MCF 10A (cell line): ENCODE data around the gene LRMDA. TPM values are rescaled to one million over a fixed set of nuclear protein-coding genes. Genes with fewer than 3 reads are reported as not detected.

Experiments
- BruUV-seq: library from RNA; stranded (reverse); fragments of 400-500 nt; replicated peaks from 2 replicates; lab custom pipeline; 2021; lab: Mats Ljungman, UMichigan
- CTCF ChIA-PET: fragments of 300-600 bp; sonication (Branson Sonifier 250); formaldehyde crosslinking; extraction: SDS; loops from one replicate; lab custom pipeline; 2021; ENCODE audit warnings: antibody characterized with exemption, inconsistent platforms; lab: Yijun Ruan, JAX
- POLR2A ChIA-PET: fragments of 300-600, 350-650 bp; sonication (Branson Sonifier 250); formaldehyde crosslinking; extraction: SDS; loops from one replicate; lab custom pipeline; 2020; ENCODE audit warnings: antibody characterized with exemption, inconsistent platforms; lab: Yijun Ruan, JAX
- DNase-seq: peaks from one replicate; pipeline ENCODE4 v3.0.0-alpha.2; 2018; ENCODE audit not compliant: unreplicated experiment
- H3K27ac Mint-ChIP-seq: one replicate; pipeline ENCODE4 v1.8.0; 2022; ENCODE audit warnings: mild to moderate bottlenecking, low read depth, mixed read lengths; ENCODE audit not compliant: unreplicated experiment
- H3K27me3 Mint-ChIP-seq: one replicate; pipeline ENCODE4 v1.8.0; 2022; ENCODE audit warnings: mixed read lengths; ENCODE audit not compliant: insufficient read depth, unreplicated experiment
- H3K36me3 Mint-ChIP-seq: one replicate; pipeline ENCODE4 v1.8.0; 2022; ENCODE audit warnings: mild to moderate bottlenecking, moderate library complexity, mixed read lengths; ENCODE audit not compliant: insufficient read depth, unreplicated experiment
- H3K4me1 Mint-ChIP-seq: one replicate; pipeline ENCODE4 v1.8.0; 2022; ENCODE audit warnings: mixed read lengths; ENCODE audit not compliant: insufficient read depth, unreplicated experiment
- H3K4me3 Mint-ChIP-seq: one replicate; pipeline ENCODE4 v1.8.0; 2022; ENCODE audit warnings: mild to moderate bottlenecking, moderate library complexity, mixed read lengths; ENCODE audit not compliant: unreplicated experiment
- H3K9me3 Mint-ChIP-seq: one replicate; pipeline ENCODE4 v1.8.0; 2022; ENCODE audit warnings: mixed read lengths; ENCODE audit not compliant: unreplicated experiment
- intact Hi-C: fragments of 100-400 bp; cut with micrococcal nuclease; formaldehyde crosslinking; loops from 2 replicates; pipeline ENCODE4 v1.14.1; 2022
- total RNA-seq: library from RNA; stranded (reverse); gene quantifications from 2 replicates; pipeline ENCODE4 v1.2.3, GENCODE V29; 2022
- TF ChIP-seq, protein P1 (sequence below): fragments of 200-600 bp; IDR thresholded peaks from one replicate; pipeline ENCODE4 v1.8.0; 2022; ENCODE audit warnings: antibody characterized with exemption, mild to moderate bottlenecking; ENCODE audit not compliant: unreplicated experiment

LRMDA gene
- total RNA-seq, 1 experiment from 2014 or later, result not detected

DNA sequence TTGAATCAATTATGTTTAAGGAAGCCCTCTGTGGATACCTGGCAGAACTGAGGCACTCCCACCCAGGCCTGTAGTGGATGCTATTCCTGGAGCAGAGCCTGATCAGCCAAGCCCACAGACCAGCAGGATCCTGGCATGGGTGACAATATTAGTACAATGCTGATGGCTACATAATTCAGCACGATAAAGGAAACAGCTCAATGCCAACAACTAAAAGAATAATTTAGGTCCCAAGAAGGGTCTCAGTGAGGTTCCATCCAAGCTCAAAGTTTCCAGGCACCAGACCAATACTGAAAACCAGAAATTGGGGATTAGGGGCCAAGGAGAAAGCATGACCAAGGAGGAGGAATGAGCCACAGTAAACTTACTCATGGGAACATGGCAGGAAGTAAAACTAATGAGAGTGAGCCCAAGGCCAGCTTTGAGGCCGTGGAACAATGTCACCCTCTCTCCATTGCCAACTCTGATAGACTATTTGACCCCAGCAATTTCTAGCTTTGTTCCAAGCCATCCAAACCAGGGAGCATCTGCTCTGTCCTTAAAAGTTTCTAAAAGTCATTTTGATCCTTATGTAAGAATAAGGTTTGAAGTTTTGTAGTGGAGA, 1123.7 kb downstream of the LRMDA start:
- intact Hi-C loops, result no loop called here
- H3K4me3 Mint-ChIP-seq, result no peak overlapping the region
- H3K36me3 Mint-ChIP-seq, result no peaks in the 10 kb centered on the region
- H3K27ac Mint-ChIP-seq, result no peak overlapping the region
- H3K27me3 Mint-ChIP-seq, result no peaks in the 10 kb centered on the region
- TF ChIP-seq, protein P1, sequence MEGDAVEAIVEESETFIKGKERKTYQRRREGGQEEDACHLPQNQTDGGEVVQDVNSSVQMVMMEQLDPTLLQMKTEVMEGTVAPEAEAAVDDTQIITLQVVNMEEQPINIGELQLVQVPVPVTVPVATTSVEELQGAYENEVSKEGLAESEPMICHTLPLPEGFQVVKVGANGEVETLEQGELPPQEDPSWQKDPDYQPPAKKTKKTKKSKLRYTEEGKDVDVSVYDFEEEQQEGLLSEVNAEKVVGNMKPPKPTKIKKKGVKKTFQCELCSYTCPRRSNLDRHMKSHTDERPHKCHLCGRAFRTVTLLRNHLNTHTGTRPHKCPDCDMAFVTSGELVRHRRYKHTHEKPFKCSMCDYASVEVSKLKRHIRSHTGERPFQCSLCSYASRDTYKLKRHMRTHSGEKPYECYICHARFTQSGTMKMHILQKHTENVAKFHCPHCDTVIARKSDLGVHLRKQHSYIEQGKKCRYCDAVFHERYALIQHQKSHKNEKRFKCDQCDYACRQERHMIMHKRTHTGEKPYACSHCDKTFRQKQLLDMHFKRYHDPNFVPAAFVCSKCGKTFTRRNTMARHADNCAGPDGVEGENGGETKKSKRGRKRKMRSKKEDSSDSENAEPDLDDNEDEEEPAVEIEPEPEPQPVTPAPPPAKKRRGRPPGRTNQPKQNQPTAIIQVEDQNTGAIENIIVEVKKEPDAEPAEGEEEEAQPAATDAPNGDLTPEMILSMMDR, result no peak
- no peaks in the 10 kb centered on the region for H3K9me3 Mint-ChIP-seq
- CTCF ChIA-PET, result interaction anchor here (0.6 to 1.2 kb wide), 3 partner anchors 101 to 519 kb away, joined by 3 to 4 read pairs (median 3); no protein-coding TSS in a partner anchor
- DNase-seq, result no peak
- POLR2A ChIA-PET, result no interaction called here
- BruUV-seq, result no TSS peak
- H3K4me1 Mint-ChIP-seq, result peaks cover 20% of the 10 kb centered on the region

DNA sequence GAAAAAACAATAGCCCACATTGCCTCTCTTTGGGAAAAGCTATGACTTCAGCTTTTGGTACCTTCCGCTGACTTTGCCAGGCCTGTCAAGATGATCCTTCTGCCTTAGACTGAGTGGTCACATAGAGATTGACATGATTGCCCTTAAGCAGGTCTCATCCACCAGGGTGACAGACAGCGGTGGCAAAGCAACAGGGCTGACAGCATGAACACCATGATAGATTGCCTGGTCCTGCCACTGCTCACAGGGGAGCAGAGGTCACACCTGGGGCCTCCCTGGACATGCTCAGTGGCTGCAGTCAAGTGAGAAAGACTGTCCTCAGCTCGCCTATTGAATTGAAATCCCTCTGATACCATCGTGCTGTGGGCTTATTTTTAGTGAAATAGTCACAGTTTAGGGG, 1125.9 kb downstream of the LRMDA start:
- ChIA-PET POLR2A (interaction anchor here (0.7 to 0.9 kb wide), 2 partner anchors 10 to 530 kb away, joined by 3 read pairs; no protein-coding TSS in a partner anchor), CTCF (interaction anchor here (1.2 to 1.8 kb wide), 2 partner anchors 9 to 521 kb away, joined by 3 to 4 read pairs; no protein-coding TSS in a partner anchor)
- Mint-ChIP-seq H3K27me3 (no peaks in the 10 kb centered on the region), H3K9me3 (no peaks in the 10 kb centered on the region), H3K4me3 (no peak overlapping the region), H3K27ac (peak overlapping the region; percentile 5), H3K4me1 (peaks cover 20% of the 10 kb centered on the region), H3K36me3 (no peaks in the 10 kb centered on the region)
- intact Hi-C loops, result no loop called here
- BruUV-seq, result no TSS peak
- TF ChIP-seq, protein P1, result no peak
- no peak for DNase-seq

DNA sequence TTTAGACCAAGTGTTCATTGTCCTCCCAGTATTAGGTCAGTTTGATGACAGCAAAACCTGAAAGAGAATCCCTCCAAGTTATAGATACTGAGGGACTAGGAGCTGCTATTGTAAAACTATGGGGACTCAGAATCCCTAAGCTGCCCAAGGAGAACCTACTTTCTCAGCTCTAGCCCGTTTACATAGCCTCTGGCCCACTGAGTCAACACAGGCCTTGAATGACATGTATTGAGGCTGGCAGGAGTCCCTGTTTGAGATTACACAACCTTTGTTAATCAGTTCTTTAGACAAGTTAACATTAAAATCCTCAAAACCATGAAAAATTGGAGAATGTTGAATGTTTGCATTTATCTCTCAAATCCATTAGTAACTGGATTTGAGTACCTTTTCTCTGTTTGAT, 1127.2 kb downstream of the LRMDA start:
- intact Hi-C loops, result no loop called here
- DNase-seq, result peak; percentile 80
- Mint-ChIP-seq H3K27me3 (no peaks in the 10 kb centered on the region), H3K4me1 (peaks cover 20% of the 10 kb centered on the region), H3K36me3 (no peaks in the 10 kb centered on the region), H3K9me3 (no peaks in the 10 kb centered on the region), H3K27ac (peak overlapping the region; percentile 47), H3K4me3 (no peak overlapping the region)
- ChIA-PET CTCF (interaction anchor here (1.0 to 1.8 kb wide), 3 partner anchors 11 to 551 kb away, joined by 3 to 5 read pairs (median 4); no protein-coding TSS in a partner anchor), POLR2A (interaction anchor here (0.7 kb wide), 1 partner anchor 615 kb away, joined by 3 read pairs; no protein-coding TSS in a partner anchor)
- TF ChIP-seq, protein P1, result no peak
- BruUV-seq, result no TSS peak

DNA sequence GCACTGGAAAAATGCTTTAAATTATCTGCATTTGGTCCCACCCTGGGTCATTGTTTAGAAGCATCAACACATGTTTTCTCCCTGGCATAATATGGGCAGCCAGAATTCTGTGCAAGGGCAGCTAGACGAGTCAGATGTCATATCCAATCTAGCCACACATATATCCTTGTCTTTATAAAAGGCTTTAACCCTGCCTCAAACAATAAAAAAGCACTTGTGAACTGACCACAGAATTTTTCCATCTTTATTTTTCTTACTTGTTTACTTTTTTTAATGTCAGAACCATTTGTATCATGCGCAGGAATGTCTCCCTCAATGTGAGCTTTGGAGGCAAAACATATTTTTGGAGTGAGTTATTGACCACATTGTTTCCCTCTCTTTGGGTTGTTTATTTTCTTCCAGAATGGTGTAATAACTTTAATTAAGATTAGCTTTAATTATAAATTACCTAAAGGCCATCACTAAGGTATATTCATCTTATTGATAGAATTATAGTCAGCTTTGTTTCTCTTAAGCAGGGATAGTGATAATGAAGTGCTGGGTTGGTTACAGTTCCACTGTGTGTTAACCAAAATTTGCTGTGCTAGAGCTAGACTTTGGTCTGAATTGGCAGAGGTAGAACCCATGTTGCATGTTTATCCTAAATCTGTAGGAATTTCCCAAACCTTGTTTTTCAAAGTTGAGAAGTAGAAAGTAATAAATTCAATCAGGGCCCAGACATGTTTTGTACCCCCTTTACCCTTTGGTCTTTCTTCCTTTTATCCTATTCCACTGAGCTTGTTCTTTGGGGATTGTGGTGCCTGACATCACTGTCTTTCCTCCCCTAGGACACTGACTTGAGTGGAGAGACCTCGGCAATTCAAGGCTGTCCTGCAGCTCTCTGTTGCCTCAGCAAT, 1127.8 kb downstream of the LRMDA start:
- Mint-ChIP-seq H3K27me3 (no peaks in the 10 kb centered on the region), H3K9me3 (no peaks in the 10 kb centered on the region), H3K4me1 (peaks cover 20% of the 10 kb centered on the region), H3K36me3 (no peaks in the 10 kb centered on the region), H3K27ac (peak overlapping the region; percentile 47), H3K4me3 (no peak overlapping the region)
- CTCF ChIA-PET, result interaction anchor here (0.5 to 1.8 kb wide), 7 partner anchors 11 to 551 kb away, joined by 3 to 5 read pairs (median 3); no protein-coding TSS in a partner anchor
- POLR2A ChIA-PET, result interaction anchor here (0.9 kb wide), 1 partner anchor 25 kb away, joined by 5 read pairs; no protein-coding TSS in a partner anchor
- DNase-seq, result peak; percentile 38
- BruUV-seq, result no TSS peak
- intact Hi-C loops, result no loop called here
- TF ChIP-seq, protein P1, result no peak
